Naive B cell (primary cell): ENCODE data around the gene RIF1. TPM values are rescaled to one million over a fixed set of nuclear protein-coding genes. Genes with fewer than 3 reads are reported as not detected.

Experiments
- ATAC-seq, 2 donors: fragments of 150-1000 bp; cut with Tn5 transposase; 2 replicates each; pipeline ENCODE4 v1.10.0; 2021; ENCODE audit warnings: low read depth in 2 of 2, mild to moderate bottlenecking in 2 of 2, moderate library complexity in 2 of 2
- DNase-seq: peaks from one replicate; pipeline ENCODE4 v3.0.0; 2022
- H3K27ac Mint-ChIP-seq, 6 donors: one replicate each; pipeline ENCODE4 v1.8.0; 2020 to 2022; ENCODE audit warnings: mild to moderate bottlenecking in 6 of 6, mixed read lengths in 6 of 6, moderate library complexity in 5 of 6, inconsistent platforms in 2 of 6
- H3K27me3 Mint-ChIP-seq, 3 donors: one replicate each; pipeline ENCODE4 v1.8.0; 2021 to 2022; ENCODE audit warnings: mixed read lengths in 3 of 3, mild to moderate bottlenecking in 1 of 3
- H3K36me3 Mint-ChIP-seq, 2 donors: one replicate each; pipeline ENCODE4 v1.8.0; 2020 to 2022; ENCODE audit warnings: mixed read lengths in 2 of 2, inconsistent platforms in 1 of 2, mild to moderate bottlenecking in 1 of 2
- H3K4me1 Mint-ChIP-seq, 3 donors: one replicate each; pipeline ENCODE4 v1.8.0; 2020 to 2022; ENCODE audit warnings: mixed read lengths in 3 of 3, inconsistent platforms in 1 of 3, mild to moderate bottlenecking in 1 of 3, moderate library complexity in 1 of 3
- H3K4me3 Mint-ChIP-seq, 8 donors: one replicate each; pipeline ENCODE4 v1.8.0; 2020 to 2022; ENCODE audit warnings: mild to moderate bottlenecking in 8 of 8, mixed read lengths in 8 of 8, moderate library complexity in 8 of 8, inconsistent platforms in 2 of 8
- H3K9me3 Mint-ChIP-seq, 7 donors: one replicate each; pipeline ENCODE4 v1.8.0; 2020 to 2022; ENCODE audit warnings: mixed read lengths in 7 of 7, mild to moderate bottlenecking in 5 of 7, inconsistent platforms in 2 of 7, moderate library complexity in 1 of 7
- polyA plus RNA-seq, 6 donors: library from polyadenylated mRNA; unstranded; fragments of 300-500 nt; fragmentation: Illumina TruSeq; gene quantifications; one replicate each; pipeline ENCODE4 v1.2.3, GENCODE V29; 2021; ENCODE audit warnings: low read depth in 6 of 6

The RIF1 gene
- polyA plus RNA-seq, 6 donors from 2014 or later, result 7.4 to 31.1 (median 21.9) TPM

- H3K9me3 Mint-ChIP-seq, result peaks cover 0 to 17% (median 7%) of the 10 kb centered on the region in 7 donors
- peaks cover 24 to 52% of the 10 kb centered on the region in 2 donors for H3K36me3 Mint-ChIP-seq
- H3K4me1 Mint-ChIP-seq, result peaks cover 0 to 7% (median 6%) of the 10 kb centered on the region in 3 donors
- H3K27ac Mint-ChIP-seq, result no peak overlapping the region
- no peaks in the 10 kb centered on the region for H3K27me3 Mint-ChIP-seq
- H3K4me3 Mint-ChIP-seq, result no peak overlapping the region
- ATAC-seq (no peak), DNase-seq (no peak)
Observed at GRCh38 chr2:151490276-151490675, 80.6 kb downstream of the RIF1 start.

GRCh38 chr2:151491496-151491895 is 81.8 kb downstream of the RIF1 start:
- Mint-ChIP-seq H3K27me3 (no peaks in the 10 kb centered on the region), H3K36me3 (peaks cover 12 to 42% of the 10 kb centered on the region in 2 donors), H3K9me3 (peaks cover 0 to 4% (median 0%) of the 10 kb centered on the region in 7 donors), H3K4me3 (no peak overlapping the region), H3K27ac (no peak overlapping the region), H3K4me1 (no peaks in the 10 kb centered on the region)
- ATAC-seq, result no peak
- DNase-seq, result no peak

- no peaks in the 10 kb centered on the region for H3K27me3 Mint-ChIP-seq
- H3K4me3 Mint-ChIP-seq, result no peak overlapping the region
- H3K4me1 Mint-ChIP-seq, result no peaks in the 10 kb centered on the region
- peak overlapping the region in 1 of 6 donors; percentile 40 for H3K27ac Mint-ChIP-seq
- ATAC-seq (no peak), DNase-seq (no peak)
- H3K9me3 Mint-ChIP-seq, result no peaks in the 10 kb centered on the region
- peaks cover 11 to 14% of the 10 kb centered on the region in 2 donors for H3K36me3 Mint-ChIP-seq
Observed at GRCh38 chr2:151498178-151498577, 88.5 kb downstream of the RIF1 start.

- H3K4me1 Mint-ChIP-seq, result no peaks in the 10 kb centered on the region
- peaks cover 0 to 21% of the 10 kb centered on the region in 2 donors for H3K36me3 Mint-ChIP-seq
- no peaks in the 10 kb centered on the region for H3K27me3 Mint-ChIP-seq
- no peak for ATAC-seq
- no peak for DNase-seq
- H3K27ac Mint-ChIP-seq, result no peak overlapping the region
- no peaks in the 10 kb centered on the region for H3K9me3 Mint-ChIP-seq
- no peak overlapping the region for H3K4me3 Mint-ChIP-seq
Observed at GRCh38 chr2:151506170-151506569, 96.5 kb downstream of the RIF1 start.

GRCh38 chr2:151508519-151508918 is 98.8 kb downstream of the RIF1 start:
- ATAC-seq (no peak), DNase-seq (no peak)
- Mint-ChIP-seq H3K9me3 (no peaks in the 10 kb centered on the region), H3K4me1 (no peaks in the 10 kb centered on the region), H3K27me3 (no peaks in the 10 kb centered on the region), H3K36me3 (peaks cover 0 to 25% of the 10 kb centered on the region in 2 donors), H3K4me3 (no peak overlapping the region), H3K27ac (peak overlapping the region in 1 of 6 donors; percentile 39)

- Mint-ChIP-seq H3K4me1 (no peaks in the 10 kb centered on the region), H3K9me3 (no peaks in the 10 kb centered on the region), H3K36me3 (peaks cover 6 to 24% of the 10 kb centered on the region in 2 donors), H3K4me3 (no peak overlapping the region), H3K27me3 (no peaks in the 10 kb centered on the region), H3K27ac (no peak overlapping the region)
- ATAC-seq (no peak), DNase-seq (no peak)
Observed at GRCh38 chr2:151518802-151519201, 109.1 kb downstream of the RIF1 start.

GRCh38 chr2:151520976-151521375 is 111.3 kb downstream of the RIF1 start:
- DNase-seq, result no peak
- Mint-ChIP-seq H3K36me3 (peaks cover 6 to 15% of the 10 kb centered on the region in 2 donors), H3K27ac (peak overlapping the region in 3 of 6 donors; percentile 7 to 27 (median 9)), H3K27me3 (no peaks in the 10 kb centered on the region), H3K4me1 (peaks cover 1 to 6% (median 4%) of the 10 kb centered on the region in 3 donors), H3K4me3 (no peak overlapping the region), H3K9me3 (no peaks in the 10 kb centered on the region)
- no peak for ATAC-seq

GRCh38 chr2:151522556-151522955 is 112.9 kb downstream of the RIF1 start:
- peaks cover 12 to 14% (median 13%) of the 10 kb centered on the region in 3 donors for H3K4me1 Mint-ChIP-seq
- H3K9me3 Mint-ChIP-seq, result no peaks in the 10 kb centered on the region
- no peak for ATAC-seq
- peaks cover 6 to 9% of the 10 kb centered on the region in 2 donors for H3K36me3 Mint-ChIP-seq
- no peaks in the 10 kb centered on the region for H3K27me3 Mint-ChIP-seq
- H3K27ac Mint-ChIP-seq, result peak overlapping the region in 4 of 6 donors; percentile 56 to 89 (median 74)
- H3K4me3 Mint-ChIP-seq, result no peak overlapping the region
- no peak for DNase-seq

- ATAC-seq (no peak), DNase-seq (no peak)
- H3K36me3 Mint-ChIP-seq, result peaks cover 2 to 7% of the 10 kb centered on the region in 2 donors
- H3K27ac Mint-ChIP-seq, result peak overlapping the region in 4 of 6 donors; percentile 26 to 91 (median 76)
- H3K4me1 Mint-ChIP-seq, result peaks cover 12 to 14% (median 13%) of the 10 kb centered on the region in 3 donors
- no peak overlapping the region for H3K4me3 Mint-ChIP-seq
- H3K27me3 Mint-ChIP-seq, result no peaks in the 10 kb centered on the region
- H3K9me3 Mint-ChIP-seq, result no peaks in the 10 kb centered on the region
Observed at GRCh38 chr2:151523850-151524249, 114.1 kb downstream of the RIF1 start.

GRCh38 chr2:151525821-151526373 is 116.2 kb downstream of the RIF1 start:
- Mint-ChIP-seq H3K4me3 (peak overlapping the region in 7 of 8 donors; percentile 8 to 82 (median 45)), H3K27ac (peak overlapping the region; percentile 88 to 92 (median 89)), H3K4me1 (peaks cover 12 to 14% (median 13%) of the 10 kb centered on the region in 3 donors), H3K27me3 (no peaks in the 10 kb centered on the region), H3K36me3 (peaks cover 0 to 5% of the 10 kb centered on the region in 2 donors), H3K9me3 (no peaks in the 10 kb centered on the region)
- peak; percentile 79 for DNase-seq
- ATAC-seq, result peak; percentile 91 to 95

GRCh38 chr2:151526572-151527090 is 116.9 kb downstream of the RIF1 start:
- H3K27me3 Mint-ChIP-seq, result no peaks in the 10 kb centered on the region
- H3K4me3 Mint-ChIP-seq, result peak overlapping the region in 5 of 8 donors; percentile 8 to 82 (median 45)
- DNase-seq, result no peak
- peaks cover 12 to 14% (median 13%) of the 10 kb centered on the region in 3 donors for H3K4me1 Mint-ChIP-seq
- H3K27ac Mint-ChIP-seq, result peak overlapping the region; percentile 88 to 92 (median 89)
- no peaks in the 10 kb centered on the region for H3K9me3 Mint-ChIP-seq
- ATAC-seq, result no peak
- peaks cover 0 to 5% of the 10 kb centered on the region in 2 donors for H3K36me3 Mint-ChIP-seq

Other genes with a start within 250 kb of the RIF1 start
- gene RBM43, start 148.0 kb upstream of the RIF1 start, polyA plus RNA-seq, result 1 to 10 TPM in 4 of 6 donors, under 1 TPM in 1, not detected in 1; 0.96 to 3.6 (median 3.0) TPM
- 10 to 100 TPM; 32.0 to 54.9 (median 45.2) TPM for gene NMI, start 120.2 kb upstream of the RIF1 start, polyA plus RNA-seq
- gene TNFAIP6, start 52.3 kb upstream of the RIF1 start, polyA plus RNA-seq, result under 1 TPM in 1 of 6 donors, not detected in 5; 0.25 TPM